ENCODE measurements around the gene DNPH1.

Gene DNPH1

GRCh38 chr6:43180058-43180457 is 49.2 kb downstream of the DNPH1 start:
- no peak for DNase-seq

- no peak for DNase-seq
Observed at GRCh38 chr6:43178951-43179830, 50.1 kb downstream of the DNPH1 start.

GRCh38 chr6:43178150-43178549 is 51.1 kb downstream of the DNPH1 start:
- DNase-seq, result no peak

- no peak for DNase-seq
Observed at GRCh38 chr6:43176423-43176786, 52.9 kb downstream of the DNPH1 start.

GRCh38 chr6:43175676-43176422 is 53.4 kb downstream of the DNPH1 start:
- DNase-seq, result no peak
